GM12878 (cell line): ENCODE measurements around the gene NBDY.

Experiments
- CBFB ChIP-seq: IDR thresholded peaks from 2 replicates; pipeline ENCODE4 v1.6.1; 2016; ENCODE audit warnings: antibody characterized with exemption, low read depth
- CHD1 ChIP-seq: IDR thresholded peaks from 2 replicates; pipeline ENCODE4 v1.6.1; 2012; ENCODE audit warnings: low read depth, low read length, improper control_type of control experiment
- CTCF ChIP-seq, 3 experiments: IDR thresholded peaks in 2 of 3; conservative IDR thresholded peaks in 1 of 3; 2 replicates each; pipeline ENCODE4 v1.5.1; 2011; ENCODE audit warnings: low read depth in 3 of 3, low read length in 3 of 3, mild to moderate bottlenecking in 3 of 3, control low read depth in 2 of 3, moderate library complexity in 2 of 3, inconsistent platforms in 1 of 3, mixed read lengths in 1 of 3; ENCODE audit not compliant: control insufficient read depth in 2 of 3, insufficient read depth in 1 of 3; ENCODE audit errors: extremely low read depth in 1 of 3
- EZH2 ChIP-seq: IDR thresholded peaks from 2 replicates; pipeline ENCODE4 v1.6.1; 2012; ENCODE audit warnings: low read depth, mild to moderate bottlenecking, control low read depth, inconsistent platforms, low read length, borderline replicate concordance; ENCODE audit not compliant: control insufficient read depth
- NFIC ChIP-seq: IDR thresholded peaks from 2 replicates; pipeline ENCODE4 v1.6.1; 2012; ENCODE audit warnings: low read depth, mild to moderate bottlenecking, inconsistent platforms, low read length, moderate library complexity
- RAD51 ChIP-seq: fragments of 450-650 bp; IDR thresholded peaks from 2 replicates; pipeline ENCODE4 v1.6.1; 2016; ENCODE audit warnings: moderate library complexity, mild to moderate bottlenecking, inconsistent platforms
- SP1 ChIP-seq: IDR thresholded peaks from one replicate; pipeline ENCODE4 v1.6.1; 2011; ENCODE audit warnings: low read depth, low read length
- TARDBP ChIP-seq: IDR thresholded peaks from 2 replicates; pipeline ENCODE4 v1.6.1; 2016; ENCODE audit warnings: borderline replicate concordance
- USF2 ChIP-seq: IDR thresholded peaks from 2 replicates; pipeline ENCODE4 v1.6.1; 2011; ENCODE audit warnings: low read depth, low read length, improper control_type of control experiment, borderline replicate concordance
- ZBTB4 ChIP-seq: fragments of 450-650 bp; formaldehyde crosslinking; IDR thresholded peaks from 2 replicates; pipeline ENCODE4 v1.4.0; 2022; ENCODE audit warnings: mild to moderate bottlenecking, moderate library complexity
- ZNF207 ChIP-seq: fragments of 450-650 bp; IDR thresholded peaks from 2 replicates; pipeline ENCODE4 v1.6.1; 2014; ENCODE audit warnings: antibody characterized with exemption, mild to moderate bottlenecking, borderline replicate concordance

GRCh38 chrX:56763556-56764152 lies 34.6 kb downstream of the NBDY start:
- 0 out of 2 replicates have a peak, but pooled peaks have one; percentile 24 for TF ChIP-seq TARDBP
- TF ChIP-seq SP1: peak; percentile 39
- TF ChIP-seq CBFB: no peak
- peak; percentile 44 to 71 (median 53); a peak in 5 of 6 replicates for TF ChIP-seq CTCF (IDR thresholded peaks at IDR 0.05 in 2 of 3, conservative IDR thresholded peaks at IDR 0.05 in 1 of 3; ENCODE audit: control insufficient read depth in 2 of 3, extremely low read depth in 1 of 3, insufficient read depth in 1 of 3, low read depth in 3 of 3, low read length in 3 of 3)
- TF ChIP-seq ZBTB4 (CRISPR knock-in tag): no peak
- TF ChIP-seq RAD51: no peak
- no peak for TF ChIP-seq NFIC
- TF ChIP-seq ZNF207: peak; percentile 25; the same call in 1 of the 2 replicates
- TF ChIP-seq USF2: no peak
- no peak for TF ChIP-seq EZH2
- no peak for TF ChIP-seq CHD1
